Measurements from ENCODE around the gene SOHLH1. TPM values are rescaled to one million over a fixed set of nuclear protein-coding genes. Genes with fewer than 3 reads are reported as not detected.

Gene SOHLH1
- total RNA-seq, 1 donor = not detected

DNA sequence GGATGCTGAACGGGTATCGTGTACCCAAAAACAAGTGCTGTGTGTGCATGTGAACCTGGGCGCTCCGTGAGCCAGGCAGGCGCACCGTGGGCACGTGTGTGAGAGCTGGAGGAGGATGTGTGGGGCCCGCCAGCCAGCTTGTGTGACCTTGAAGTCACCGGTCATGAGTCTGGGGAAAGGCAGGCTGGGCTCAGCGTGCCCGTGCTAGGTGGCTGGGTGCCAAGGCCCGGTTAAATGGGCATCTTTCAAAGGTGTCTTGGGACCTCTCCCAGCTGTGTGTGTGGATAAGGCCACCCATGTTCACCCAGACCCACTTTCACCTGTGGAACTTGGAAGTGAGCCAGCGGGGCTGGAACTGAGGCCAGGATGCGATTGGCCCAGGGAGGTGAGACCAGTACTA is 6.1 kb upstream of the SOHLH1 start:
- no peak overlapping the region for H3K4me3 ChIP-seq (ENCODE audit: low read depth, low read length)
- TF ChIP-seq, protein P1, sequence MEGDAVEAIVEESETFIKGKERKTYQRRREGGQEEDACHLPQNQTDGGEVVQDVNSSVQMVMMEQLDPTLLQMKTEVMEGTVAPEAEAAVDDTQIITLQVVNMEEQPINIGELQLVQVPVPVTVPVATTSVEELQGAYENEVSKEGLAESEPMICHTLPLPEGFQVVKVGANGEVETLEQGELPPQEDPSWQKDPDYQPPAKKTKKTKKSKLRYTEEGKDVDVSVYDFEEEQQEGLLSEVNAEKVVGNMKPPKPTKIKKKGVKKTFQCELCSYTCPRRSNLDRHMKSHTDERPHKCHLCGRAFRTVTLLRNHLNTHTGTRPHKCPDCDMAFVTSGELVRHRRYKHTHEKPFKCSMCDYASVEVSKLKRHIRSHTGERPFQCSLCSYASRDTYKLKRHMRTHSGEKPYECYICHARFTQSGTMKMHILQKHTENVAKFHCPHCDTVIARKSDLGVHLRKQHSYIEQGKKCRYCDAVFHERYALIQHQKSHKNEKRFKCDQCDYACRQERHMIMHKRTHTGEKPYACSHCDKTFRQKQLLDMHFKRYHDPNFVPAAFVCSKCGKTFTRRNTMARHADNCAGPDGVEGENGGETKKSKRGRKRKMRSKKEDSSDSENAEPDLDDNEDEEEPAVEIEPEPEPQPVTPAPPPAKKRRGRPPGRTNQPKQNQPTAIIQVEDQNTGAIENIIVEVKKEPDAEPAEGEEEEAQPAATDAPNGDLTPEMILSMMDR (IDR thresholded peaks at IDR 0.05; ENCODE audit: insufficient read depth, low read depth, low read length) = no peak
- DNase-seq (ENCODE audit: low read depth) = no peak

DNA sequence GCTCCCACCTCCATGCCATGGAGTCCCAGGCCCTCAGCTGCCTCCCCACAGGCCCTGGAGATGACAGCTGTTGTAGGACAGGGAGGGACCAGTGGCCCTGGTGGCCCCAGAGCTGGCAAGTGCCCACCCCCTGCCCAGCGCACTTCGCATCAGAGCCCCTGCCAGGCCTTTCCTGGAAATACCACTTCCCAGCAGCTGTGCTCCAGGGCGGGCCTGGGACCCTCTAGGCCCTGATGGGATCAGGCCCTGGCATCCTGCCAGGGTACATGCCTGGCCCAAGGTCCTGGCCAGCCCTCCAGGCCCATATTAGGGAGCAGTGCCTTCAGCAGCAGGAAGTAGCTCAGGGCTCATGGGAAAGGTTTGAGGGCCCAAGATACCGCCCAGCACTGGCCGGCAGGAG is 5.2 kb upstream of the SOHLH1 start:
- no peak for DNase-seq (ENCODE audit: low read depth)
- H3K4me3 ChIP-seq (ENCODE audit: low read depth, low read length) = no peak overlapping the region
- TF ChIP-seq, protein P1 (IDR thresholded peaks at IDR 0.05; ENCODE audit: insufficient read depth, low read depth, low read length) = no peak

DNA sequence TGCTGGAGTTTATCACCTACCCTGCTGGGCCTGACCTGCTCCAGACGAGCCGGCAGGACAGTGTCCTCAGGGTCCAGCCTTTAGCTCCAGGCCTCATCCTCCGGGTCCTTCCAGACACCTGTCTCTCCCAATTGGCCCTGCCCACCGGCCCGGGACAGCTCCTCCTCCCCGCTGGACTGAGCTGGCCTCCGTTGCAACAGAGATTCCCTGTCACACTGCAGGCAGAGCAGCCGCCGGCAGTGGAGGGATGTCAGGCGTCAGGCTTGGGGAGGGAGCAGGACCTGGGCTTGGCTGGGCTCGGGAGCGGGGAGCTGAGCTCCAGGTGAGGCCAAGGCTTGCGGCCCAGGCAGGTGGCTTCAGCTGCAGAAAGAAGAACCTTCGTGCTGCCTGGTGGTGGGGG is 4.4 kb upstream of the SOHLH1 start:
- no peak overlapping the region for H3K4me3 ChIP-seq (ENCODE audit: low read depth, low read length)
- TF ChIP-seq, protein P1 (IDR thresholded peaks at IDR 0.05; ENCODE audit: insufficient read depth, low read depth, low read length) = no peak
- DNase-seq (ENCODE audit: low read depth) = no peak

DNA sequence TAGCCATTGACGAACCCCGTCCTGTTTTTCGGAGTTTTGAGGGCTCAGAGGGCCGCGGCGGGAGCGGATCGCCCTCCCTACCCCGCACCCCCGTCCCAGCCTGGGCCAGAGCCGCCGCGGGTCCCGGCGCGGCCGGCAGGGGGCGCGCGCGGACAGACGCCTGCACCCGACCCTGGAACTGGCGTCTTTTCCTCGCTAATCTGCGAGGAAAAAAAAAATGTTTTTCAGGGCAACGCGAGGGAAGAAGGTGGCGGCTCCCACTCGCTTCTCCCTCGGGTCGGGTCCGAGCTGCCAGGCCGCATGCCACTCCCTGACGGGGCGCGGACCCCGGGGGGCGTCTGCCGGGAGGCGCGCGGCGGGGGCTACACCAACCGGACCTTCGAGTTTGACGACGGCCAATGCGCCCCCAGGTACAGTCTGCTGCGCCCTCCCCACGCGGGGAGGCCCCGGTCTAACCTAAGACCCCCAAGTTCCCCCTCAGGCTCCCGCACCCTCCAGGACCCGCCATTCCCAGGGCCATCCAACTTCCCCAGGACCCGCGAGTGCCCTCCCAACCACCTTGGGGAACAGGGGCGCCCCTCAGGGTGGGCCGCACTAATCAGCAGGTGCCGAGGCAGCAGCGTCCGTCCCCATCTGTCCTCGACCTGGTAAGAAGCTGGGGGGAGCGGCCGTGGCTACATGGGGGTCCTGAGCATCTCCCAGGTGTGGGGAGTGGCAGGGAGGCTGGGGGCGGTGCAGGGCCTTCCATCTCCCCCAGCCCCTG is 2.9 kb upstream of the SOHLH1 start, which contains the start of gene KCNT1:
TSS of gene KCNT1 (plus strand) at position 227 of the 763 bp plus-strand sequence. CDS start at position 301, 74 bp downstream.
- peak; percentile 23 for DNase-seq (ENCODE audit: low read depth)
- TF ChIP-seq, protein P1 (IDR thresholded peaks at IDR 0.05; ENCODE audit: insufficient read depth, low read depth, low read length) = peak; percentile 81
- no peak within 1 kb of the TSS for H3K4me3 ChIP-seq (ENCODE audit: low read depth, low read length)

DNA sequence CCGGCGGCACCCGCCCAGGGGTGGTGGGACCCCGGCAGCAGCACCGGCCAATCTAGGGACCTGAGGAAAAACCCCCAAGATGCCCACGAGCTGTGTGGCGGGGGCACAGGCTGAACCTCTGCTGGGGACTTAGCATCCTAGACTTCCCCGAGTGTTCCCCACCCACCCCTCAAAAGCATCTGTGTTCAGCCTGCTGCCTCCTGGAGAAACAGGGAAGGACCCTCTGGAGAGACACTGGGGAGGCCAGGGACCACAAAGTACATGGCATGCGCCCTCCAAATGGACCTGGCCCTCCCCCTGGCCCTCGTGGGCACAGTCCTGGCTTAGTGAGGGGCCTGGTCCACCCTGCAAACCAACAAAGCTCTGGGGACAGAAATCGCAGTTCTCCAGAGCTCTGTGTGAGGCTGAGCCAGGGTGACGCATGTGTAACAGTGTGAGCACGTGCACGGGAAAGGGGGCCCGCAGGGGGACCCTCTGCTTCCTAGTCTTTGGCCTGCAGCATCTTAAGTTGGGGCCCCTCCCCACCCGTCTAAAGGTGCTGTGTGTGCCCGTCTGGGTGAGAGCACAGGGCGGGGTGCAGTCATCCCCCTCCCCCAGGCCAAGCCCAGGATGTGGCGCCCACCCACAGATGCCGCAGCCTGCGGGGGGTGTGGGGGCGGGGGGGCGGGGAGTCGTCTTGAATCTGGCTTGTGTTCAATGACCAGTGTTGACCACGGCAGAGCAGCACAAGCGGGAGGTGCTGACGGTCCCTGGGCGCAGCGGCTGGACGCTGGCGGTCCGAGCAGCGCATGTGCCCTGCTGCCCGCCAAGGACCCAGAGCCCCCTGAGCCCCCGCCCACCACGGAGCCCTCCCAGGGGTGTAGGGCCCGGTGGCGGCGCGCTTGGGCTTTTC is 2.0 kb upstream of the SOHLH1 start:
- no peak overlapping the region for H3K4me3 ChIP-seq (ENCODE audit: low read depth, low read length)
- TF ChIP-seq, protein P1 (IDR thresholded peaks at IDR 0.05; ENCODE audit: insufficient read depth, low read depth, low read length) = no peak
- DNase-seq (ENCODE audit: low read depth) = no peak

DNA sequence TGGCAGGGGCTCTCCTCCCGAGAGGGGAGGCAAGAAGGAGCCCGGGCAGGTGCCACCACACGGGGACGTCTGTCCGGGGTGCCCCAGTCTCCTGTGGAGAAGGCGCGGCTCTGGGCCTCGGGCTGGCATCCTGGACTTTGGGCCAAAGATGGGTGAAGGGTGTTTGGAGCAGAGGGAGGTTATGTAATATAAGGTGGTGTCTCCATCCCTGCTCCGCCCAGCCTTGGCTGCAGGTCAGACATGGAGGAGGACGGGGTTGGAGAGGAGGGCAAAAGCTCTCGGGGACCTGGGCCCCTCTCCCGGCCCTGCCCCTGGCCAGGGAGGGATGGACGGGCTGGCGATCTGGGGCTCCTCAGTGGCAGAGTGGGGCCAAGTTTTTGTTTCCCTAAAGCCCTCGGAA is 1.2 kb upstream of the SOHLH1 start:
- no peak overlapping the region for H3K4me3 ChIP-seq (ENCODE audit: low read depth, low read length)
- TF ChIP-seq, protein P1 (IDR thresholded peaks at IDR 0.05; ENCODE audit: insufficient read depth, low read depth, low read length) = no peak
- DNase-seq (ENCODE audit: low read depth) = no peak

Measured in fibroblast of villous mesenchyme (primary cell).